GM21619 (cell line): ENCODE data around the gene INHBE.
"Not testable (repeated sequence)": the region's sequence is repeated elsewhere in the genome, so short reads cannot be mapped to it uniquely, and the experiment has no call there.

Experiments
- ATAC-seq: cut with Tn5 transposase; IDR thresholded peaks from one replicate; pipeline ENCODE4 v1.9.1; 2021; ENCODE audit not compliant: unreplicated experiment

The INHBE gene

DNA sequence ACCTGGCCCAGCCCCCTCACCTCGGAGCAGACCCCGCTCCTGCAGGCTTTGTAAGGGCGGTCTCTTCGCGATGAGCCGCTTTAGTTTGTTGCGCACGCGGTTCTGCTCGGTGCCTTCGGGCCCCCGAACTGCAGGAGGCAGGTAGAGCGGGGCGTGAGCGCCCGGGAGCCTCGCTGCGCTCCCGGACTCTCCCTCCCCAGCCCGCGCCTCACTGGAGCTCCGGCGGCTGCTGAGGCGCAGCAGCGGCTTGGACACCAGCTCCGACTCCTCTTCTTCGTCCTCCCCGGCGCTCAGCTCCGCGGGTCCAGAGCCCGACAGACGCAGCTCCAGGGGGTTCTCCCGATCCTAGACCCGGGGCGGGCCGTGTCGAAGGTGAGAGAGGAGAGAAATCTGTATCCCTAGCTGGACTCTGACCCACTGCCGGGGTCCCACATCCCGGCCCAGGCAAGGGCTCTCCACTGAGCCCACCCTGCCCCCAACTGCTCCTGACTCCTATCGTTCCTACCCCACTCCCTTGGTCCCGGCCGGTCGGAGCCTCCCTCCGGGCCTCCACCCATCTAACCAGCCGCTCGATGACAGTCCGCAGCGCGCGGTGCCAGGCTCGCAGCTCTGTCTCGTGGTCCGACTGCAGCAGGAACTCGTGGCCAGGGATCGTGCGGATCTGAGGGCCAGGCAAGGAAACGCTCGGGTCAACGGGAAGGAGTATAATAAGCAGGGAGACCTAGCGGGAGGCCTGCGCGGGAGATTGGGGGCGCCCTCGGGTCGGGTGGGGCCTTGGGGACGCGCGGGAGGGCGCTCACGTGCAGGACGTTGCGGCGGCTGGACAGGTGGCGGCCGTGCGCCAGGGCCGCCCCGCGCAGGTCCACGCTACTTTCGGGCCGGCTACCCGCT lies 20.4 kb downstream of the INHBE start:
- ATAC-seq = no peak

GRCh38 chr12:57476162-57476992 lies 21.3 kb downstream of the INHBE start:
- peak; percentile 31 for ATAC-seq

DNA sequence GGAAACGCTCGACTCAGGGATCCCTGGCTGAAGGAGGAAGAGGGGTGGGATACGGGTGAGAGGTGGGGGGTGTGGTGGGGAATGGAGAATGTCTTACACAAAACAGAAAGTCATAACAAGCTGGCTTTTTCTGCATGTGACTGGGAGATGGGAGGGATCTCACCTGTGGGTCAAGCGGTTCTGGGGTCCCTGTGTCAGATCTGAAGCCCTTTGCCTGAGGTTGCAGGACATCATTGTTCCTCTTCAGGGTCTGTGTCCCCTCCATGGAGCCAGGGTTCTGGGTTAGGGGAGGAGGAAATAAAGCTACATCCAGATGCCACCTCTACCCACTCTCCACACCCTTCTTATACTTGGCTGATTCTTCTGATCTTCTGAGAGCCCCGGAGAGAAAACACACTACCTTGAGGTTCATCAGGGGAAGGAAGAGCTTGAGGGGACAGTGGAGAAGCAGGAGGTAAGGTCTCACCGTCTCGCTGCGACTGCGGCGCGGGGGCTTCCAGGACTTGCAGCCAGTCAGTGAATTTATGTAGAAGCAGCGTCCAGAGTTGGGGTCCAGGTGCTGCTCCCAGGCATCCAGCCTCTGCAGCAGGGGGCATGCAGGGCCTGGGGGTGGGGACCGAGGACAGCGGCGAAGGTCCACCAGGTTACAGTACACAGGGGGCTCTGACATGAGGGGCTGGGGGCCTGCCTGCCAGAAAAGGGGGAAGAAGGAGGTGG lies 22.0 kb downstream of the INHBE start:
- no peak for ATAC-seq

- ATAC-seq = peak; percentile 31
Observed at GRCh38 chr12:57477710-57478681, 22.9 kb downstream of the INHBE start.

DNA sequence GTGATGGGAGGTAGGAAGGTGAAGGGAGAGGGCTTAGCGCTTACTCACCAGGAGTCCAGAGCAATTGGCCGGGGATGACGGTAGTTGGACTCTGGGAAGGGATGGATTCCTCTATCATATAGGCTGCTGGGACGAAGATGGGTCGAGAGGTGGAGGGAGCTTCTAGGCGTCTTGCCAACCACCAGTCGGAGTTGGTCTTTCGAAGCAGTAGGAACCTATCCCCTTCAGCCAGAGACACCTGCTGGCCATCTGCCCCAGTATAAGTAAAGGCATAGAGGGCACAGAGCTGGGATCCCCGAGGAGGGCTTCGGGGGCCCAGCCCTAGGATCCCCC lies 23.9 kb downstream of the INHBE start:
- no peak for ATAC-seq

DNA sequence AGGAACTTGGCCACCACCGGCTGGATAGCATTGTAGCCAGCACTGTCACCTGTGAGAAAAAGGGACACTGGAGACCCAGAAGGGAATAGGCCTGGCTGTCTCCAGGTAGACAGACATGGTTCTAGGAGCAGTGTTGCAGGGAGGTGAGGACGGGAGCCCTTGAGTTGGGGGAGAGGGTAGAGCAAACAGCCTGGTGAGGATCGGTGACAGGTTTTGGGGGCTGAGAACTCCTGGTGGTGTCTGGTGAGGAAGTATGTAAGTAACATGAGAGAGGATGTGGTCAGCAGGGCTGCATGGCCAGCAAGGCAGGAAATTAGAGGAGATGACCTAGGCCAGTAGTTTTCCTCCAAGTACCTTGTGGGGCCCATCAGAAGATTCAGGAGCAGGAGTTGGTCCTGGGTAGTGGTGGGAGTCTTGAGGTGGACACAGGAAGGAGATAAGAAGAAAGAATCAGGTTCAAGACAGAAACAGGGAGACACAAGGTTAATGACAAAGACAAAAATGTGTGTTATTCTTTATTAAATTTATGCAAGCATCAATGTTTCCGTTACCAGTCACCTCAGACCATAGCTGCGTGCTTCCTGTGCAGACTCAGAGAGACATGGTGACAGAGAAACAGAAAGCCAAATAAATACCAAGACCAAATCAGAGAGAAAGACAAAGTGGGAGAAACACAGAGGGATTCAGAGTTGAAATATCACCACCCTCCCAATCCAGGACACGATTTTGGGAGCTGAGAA lies 24.4 kb downstream of the INHBE start, which contains the start of gene ARHGAP9:
TSS of gene ARHGAP9 (minus strand) at position 491 of the 740 bp plus-strand sequence. CDS start at position 31, 460 bp downstream.
- peak; percentile 36 for ATAC-seq

- no peak for ATAC-seq
Observed at GRCh38 chr12:57481671-57482070, 26.6 kb downstream of the INHBE start.

DNA sequence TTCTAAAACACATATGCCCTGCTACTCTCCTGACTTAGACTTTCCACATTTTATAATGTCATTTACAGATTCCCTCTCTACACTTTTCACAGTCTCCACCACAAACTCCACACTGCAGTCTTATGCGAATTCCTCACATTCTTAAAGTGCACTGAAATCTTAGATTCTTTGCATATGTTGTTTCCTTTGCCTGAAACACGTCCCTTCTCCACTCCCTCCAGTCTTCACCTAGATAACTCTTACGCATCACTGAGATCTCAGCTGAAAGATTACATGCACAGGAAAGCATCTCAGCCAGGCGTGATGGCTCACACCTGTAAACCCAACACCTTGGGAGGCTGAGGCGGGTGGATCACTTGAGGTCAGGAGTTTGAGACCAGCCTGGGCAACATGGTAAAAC lies 28.4 kb downstream of the INHBE start:
- no peak for ATAC-seq

GRCh38 chr12:57485695-57486094 lies 30.6 kb downstream of the INHBE start:
- no peak for ATAC-seq

DNA sequence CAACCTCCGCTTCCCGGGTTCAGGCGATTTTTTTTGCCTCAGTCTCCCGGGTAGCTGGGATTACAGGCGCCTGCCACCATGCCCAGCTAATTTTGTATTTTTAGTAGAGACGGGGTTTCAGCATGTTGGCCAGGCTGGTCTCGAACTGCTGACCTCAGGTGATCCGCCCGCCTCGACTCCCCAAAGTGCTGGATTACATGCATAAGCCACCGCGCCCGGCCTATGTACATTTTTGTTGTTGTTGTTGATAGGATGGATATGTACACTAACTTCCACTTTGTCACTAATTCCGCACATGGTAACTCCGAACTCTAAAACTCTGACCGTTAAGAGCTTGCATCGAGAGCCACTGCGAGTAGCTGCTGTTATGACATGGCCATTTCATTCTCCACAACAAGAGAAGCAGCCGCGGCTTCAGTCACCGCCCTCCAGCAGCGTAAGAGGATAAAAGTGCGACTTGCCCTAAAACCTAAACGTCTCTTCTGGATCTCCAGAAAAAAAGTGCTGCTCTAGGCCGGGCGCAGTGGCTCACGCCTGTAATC lies 32.0 kb downstream of the INHBE start:
- ATAC-seq = no peak

GRCh38 chr12:57487597-57488401 lies 32.7 kb downstream of the INHBE start, which contains the start of gene MARS1:
Gene MARS1 (plus strand): TSS chr12:57488068. CDS start chr12:57488091, 23 bp downstream.
- peak; percentile 97 for ATAC-seq

- no peak for ATAC-seq
Observed at GRCh38 chr12:57488402-57489156, 33.5 kb downstream of the INHBE start.

GRCh38 chr12:57489157-57489641 lies 34.1 kb downstream of the INHBE start:
- no peak for ATAC-seq

DNA sequence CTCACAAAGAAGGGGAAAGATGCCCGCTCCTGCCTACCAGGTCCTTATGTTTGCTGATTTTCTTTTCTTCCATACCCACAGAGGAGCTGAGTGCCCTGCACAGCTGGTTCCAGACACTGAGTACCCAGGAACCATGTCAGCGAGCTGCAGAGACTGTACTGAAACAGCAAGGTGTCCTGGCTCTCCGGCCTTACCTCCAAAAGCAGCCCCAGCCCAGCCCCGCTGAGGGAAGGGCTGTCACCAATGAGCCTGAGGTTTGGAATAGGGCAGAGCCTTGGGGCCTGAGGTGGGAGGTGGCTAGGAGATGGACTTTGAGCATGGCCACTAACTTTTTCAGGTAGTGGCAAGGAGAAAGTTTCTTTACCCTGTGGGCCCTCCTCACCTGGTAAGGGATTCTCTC lies 35.0 kb downstream of the INHBE start:
- no peak for ATAC-seq

GRCh38 chr12:57491393-57492280 lies 36.5 kb downstream of the INHBE start:
- no peak for ATAC-seq

DNA sequence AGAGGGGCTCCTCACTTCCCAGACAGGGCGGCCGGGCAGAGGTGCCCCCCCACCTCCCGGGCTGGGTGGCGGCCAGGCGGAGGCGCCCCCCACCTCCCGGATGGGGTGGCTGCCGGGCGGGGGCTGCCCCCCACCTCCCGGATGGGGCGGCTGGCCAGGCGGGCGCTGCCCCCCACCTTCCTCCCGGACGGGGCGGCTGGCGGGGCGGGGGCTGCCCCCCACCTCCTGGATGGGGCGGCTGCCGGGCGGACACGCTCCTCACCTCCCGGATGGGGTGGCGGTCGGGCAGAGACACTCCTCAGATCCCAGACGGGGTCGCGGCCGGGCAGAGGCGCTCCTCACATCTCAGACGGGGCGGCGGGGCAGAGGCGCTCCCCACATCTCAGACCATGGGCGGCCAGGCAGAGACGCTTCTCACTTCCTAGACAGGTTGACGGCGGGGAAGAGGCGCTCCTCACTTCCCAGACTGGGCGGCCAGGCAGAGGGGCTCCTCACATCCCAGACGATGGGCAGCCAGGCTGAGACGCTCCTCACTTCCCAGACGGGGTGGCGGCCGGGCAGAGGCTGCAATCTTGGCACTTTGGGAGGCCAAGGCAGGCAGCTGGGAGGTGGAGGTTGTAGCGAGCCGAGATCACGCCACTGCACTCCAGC lies 40.1 kb downstream of the INHBE start:
- ATAC-seq = not testable (repeated sequence)
